Coronary artery (tissue), 2 donors: ENCODE measurements around the gene MIEN1.

Experiments
- DNase-seq: peaks from one replicate; pipeline ENCODE4 v3.0.0-alpha.2; 2017; ENCODE audit warnings: low spot score
- H3K27ac ChIP-seq, 2 donors: fragments of 200-600 bp; sonication (generic); one replicate each; pipeline ENCODE4 v1.5.1; 2016 to 2019
- H3K4me3 ChIP-seq: fragments of 200-600 bp; sonication (generic); 2 replicates; pipeline ENCODE4 v1.5.1; 2016; ENCODE audit warnings: mild to moderate bottlenecking, moderate library complexity
- CTCF ChIP-seq: fragments of 200-600 bp; sonication (generic); IDR thresholded peaks from one replicate; pipeline ENCODE4 v1.5.1; 2019; ENCODE audit warnings: antibody characterized with exemption

The MIEN1 gene

GRCh38 chr17:39754958-39755553 lies 24.7 kb upstream of the MIEN1 start:
- peak overlapping the region; percentile 96 for H3K4me3 ChIP-seq
- peak overlapping the region; percentile 71 to 99 for H3K27ac ChIP-seq
- TF ChIP-seq CTCF, result no peak
- DNase-seq, result peak; percentile 76

GRCh38 chr17:39754161-39754957 lies 24.0 kb upstream of the MIEN1 start:
- peak; percentile 93 for DNase-seq
- H3K27ac ChIP-seq, result peak overlapping the region; percentile 71 to 99
- H3K4me3 ChIP-seq, result peak overlapping the region; percentile 96

GRCh38 chr17:39753514-39754160 lies 23.3 kb upstream of the MIEN1 start:
- peak; percentile 77 for DNase-seq
- peak overlapping the region; percentile 71 to 99 for H3K27ac ChIP-seq
- no peak for TF ChIP-seq CTCF
- H3K4me3 ChIP-seq, result peak overlapping the region; percentile 96

More at GRCh38 chr17:39754161-39754957, 24.0 kb upstream of the MIEN1 start:
- TF ChIP-seq CTCF, result peak; percentile 99

GRCh38 chr17:39752241-39752881 lies 22.0 kb upstream of the MIEN1 start:
- peak; percentile 66 for DNase-seq

GRCh38 chr17:39751637-39752036 lies 21.3 kb upstream of the MIEN1 start:
- no peak for TF ChIP-seq CTCF
- no peak for DNase-seq
- Histone ChIP-seq H3K27ac (no peak overlapping the region), H3K4me3 (no peak overlapping the region)

More at GRCh38 chr17:39752241-39752881, 22.0 kb upstream of the MIEN1 start:
- H3K4me3 ChIP-seq, result no peak overlapping the region
- no peak for TF ChIP-seq CTCF
- no peak overlapping the region for H3K27ac ChIP-seq

GRCh38 chr17:39751016-39751543 lies 20.7 kb upstream of the MIEN1 start:
- H3K4me3 ChIP-seq, result no peak overlapping the region
- DNase-seq, result no peak
- no peak overlapping the region for H3K27ac ChIP-seq
- no peak for TF ChIP-seq CTCF
